OCI-LY3 (cell line): Measurements from ENCODE around the gene DMRTA2.

Experiments
- EZH2phosphoT487 ChIP-seq: fragments of 200-600 bp; shearing (Covaris generic); IDR thresholded peaks from 2 replicates; pipeline ENCODE4 v1.6.1; 2018; ENCODE audit warnings: antibody characterized with exemption, mixed run types, low read depth
- TF ChIP-seq, protein P1 (sequence below): fragments of 200-600, 300-600 bp; sonication (generic); IDR thresholded peaks from 2 replicates; pipeline ENCODE4 v1.5.1; 2014; ENCODE audit warnings: antibody characterized with exemption, low read length, low read depth

DNA sequence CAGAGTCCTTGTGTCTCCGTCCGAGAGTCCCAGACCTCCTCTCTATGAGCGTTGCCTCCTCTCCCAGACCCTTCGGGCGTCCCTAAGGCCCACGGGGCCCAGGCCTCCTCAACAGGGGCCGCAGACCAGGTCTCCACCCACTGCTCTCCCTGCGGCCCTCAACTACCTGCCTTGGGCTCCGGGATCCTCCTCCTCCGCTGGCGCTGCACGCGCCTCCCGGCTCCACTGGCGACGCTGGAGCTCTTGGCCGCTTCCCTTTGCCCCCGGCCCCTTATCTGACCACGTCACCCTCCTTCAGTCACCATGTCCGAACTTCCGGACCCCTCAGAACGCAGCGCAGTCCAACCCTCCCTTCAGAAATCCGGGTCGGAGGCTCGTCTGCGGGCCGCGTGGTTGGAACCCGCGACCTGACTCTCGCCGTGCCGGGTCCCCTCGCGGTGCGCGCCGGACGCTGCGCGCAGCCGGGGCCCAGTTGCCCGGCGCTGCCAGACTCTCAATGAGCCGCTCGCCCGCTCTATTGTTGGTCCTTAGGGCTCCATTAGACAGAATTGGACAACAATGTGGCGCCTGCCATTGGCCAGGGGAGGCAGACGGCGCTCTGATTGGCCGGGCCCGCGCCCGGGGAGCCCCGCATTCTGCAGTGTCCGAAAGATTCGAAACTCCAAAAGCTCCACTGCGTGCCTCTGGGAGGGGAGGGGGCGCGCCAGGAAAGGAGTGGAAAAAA, at the start of gene DMRTA2:
- TF ChIP-seq, protein P1, sequence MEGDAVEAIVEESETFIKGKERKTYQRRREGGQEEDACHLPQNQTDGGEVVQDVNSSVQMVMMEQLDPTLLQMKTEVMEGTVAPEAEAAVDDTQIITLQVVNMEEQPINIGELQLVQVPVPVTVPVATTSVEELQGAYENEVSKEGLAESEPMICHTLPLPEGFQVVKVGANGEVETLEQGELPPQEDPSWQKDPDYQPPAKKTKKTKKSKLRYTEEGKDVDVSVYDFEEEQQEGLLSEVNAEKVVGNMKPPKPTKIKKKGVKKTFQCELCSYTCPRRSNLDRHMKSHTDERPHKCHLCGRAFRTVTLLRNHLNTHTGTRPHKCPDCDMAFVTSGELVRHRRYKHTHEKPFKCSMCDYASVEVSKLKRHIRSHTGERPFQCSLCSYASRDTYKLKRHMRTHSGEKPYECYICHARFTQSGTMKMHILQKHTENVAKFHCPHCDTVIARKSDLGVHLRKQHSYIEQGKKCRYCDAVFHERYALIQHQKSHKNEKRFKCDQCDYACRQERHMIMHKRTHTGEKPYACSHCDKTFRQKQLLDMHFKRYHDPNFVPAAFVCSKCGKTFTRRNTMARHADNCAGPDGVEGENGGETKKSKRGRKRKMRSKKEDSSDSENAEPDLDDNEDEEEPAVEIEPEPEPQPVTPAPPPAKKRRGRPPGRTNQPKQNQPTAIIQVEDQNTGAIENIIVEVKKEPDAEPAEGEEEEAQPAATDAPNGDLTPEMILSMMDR, result no peak
- no peak for TF ChIP-seq EZH2phosphoT487
